ENCODE data around the gene ASMTL. TPM values are rescaled to one million over a fixed set of nuclear protein-coding genes. Genes with fewer than 3 reads are reported as not detected.
A peak's percentile ranks its signal among the peaks of the same experiment; 100 is the strongest.

Gene ASMTL
- total RNA-seq, 4 donors from 2014 or later: 19.4 to 27.7 (median 24.4) TPM

- WGBS: 68% methylated on average over 19 of the region's 19 CpGs
- DNase-seq (ENCODE audit: low spot score in 2 of 2): peak; percentile 34 to 50
- H3K9me3 ChIP-seq: no peaks in the 10 kb centered on the region
- no peak overlapping the region for H3K4me3 ChIP-seq
- H3K27me3 ChIP-seq: peaks cover 38% of the 10 kb centered on the region
- no peak overlapping the region for H3K27ac ChIP-seq
- H3K36me3 ChIP-seq: no peaks in the 10 kb centered on the region
- TF ChIP-seq, protein P1, sequence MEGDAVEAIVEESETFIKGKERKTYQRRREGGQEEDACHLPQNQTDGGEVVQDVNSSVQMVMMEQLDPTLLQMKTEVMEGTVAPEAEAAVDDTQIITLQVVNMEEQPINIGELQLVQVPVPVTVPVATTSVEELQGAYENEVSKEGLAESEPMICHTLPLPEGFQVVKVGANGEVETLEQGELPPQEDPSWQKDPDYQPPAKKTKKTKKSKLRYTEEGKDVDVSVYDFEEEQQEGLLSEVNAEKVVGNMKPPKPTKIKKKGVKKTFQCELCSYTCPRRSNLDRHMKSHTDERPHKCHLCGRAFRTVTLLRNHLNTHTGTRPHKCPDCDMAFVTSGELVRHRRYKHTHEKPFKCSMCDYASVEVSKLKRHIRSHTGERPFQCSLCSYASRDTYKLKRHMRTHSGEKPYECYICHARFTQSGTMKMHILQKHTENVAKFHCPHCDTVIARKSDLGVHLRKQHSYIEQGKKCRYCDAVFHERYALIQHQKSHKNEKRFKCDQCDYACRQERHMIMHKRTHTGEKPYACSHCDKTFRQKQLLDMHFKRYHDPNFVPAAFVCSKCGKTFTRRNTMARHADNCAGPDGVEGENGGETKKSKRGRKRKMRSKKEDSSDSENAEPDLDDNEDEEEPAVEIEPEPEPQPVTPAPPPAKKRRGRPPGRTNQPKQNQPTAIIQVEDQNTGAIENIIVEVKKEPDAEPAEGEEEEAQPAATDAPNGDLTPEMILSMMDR (IDR thresholded peaks at IDR 0.05): no peak
- no peak for TF ChIP-seq EP300 (IDR thresholded peaks at IDR 0.05)
- no peak for TF ChIP-seq POLR2A (IDR thresholded peaks at IDR 0.05)
- no peak for TF ChIP-seq POLR2AphosphoS5 (IDR thresholded peaks at IDR 0.05)
- H3K4me1 ChIP-seq: no peaks in the 10 kb centered on the region
These were observed 10.0 kb upstream of the ASMTL start for GRCh38 chrX:1462596-1463251.

GRCh38 chrX:1462110-1462509 is 9.4 kb upstream of the ASMTL start:
- H3K4me3 ChIP-seq: no peak overlapping the region
- H3K27ac ChIP-seq: no peak overlapping the region
- H3K4me1 ChIP-seq: no peaks in the 10 kb centered on the region

GRCh38 chrX:1455948-1456280 is 3.2 kb upstream of the ASMTL start:
- peak in 1 of 2 donors; percentile 20 for DNase-seq (ENCODE audit: low spot score in 2 of 2)
- Histone ChIP-seq H3K27ac (no peak overlapping the region), H3K9me3 (no peaks in the 10 kb centered on the region), H3K36me3 (no peaks in the 10 kb centered on the region), H3K4me1 (peaks cover 21% of the 10 kb centered on the region), H3K27me3 (no peaks in the 10 kb centered on the region), H3K4me3 (no peak overlapping the region)
- TF ChIP-seq, protein P1 (IDR thresholded peaks at IDR 0.05): no peak
- TF ChIP-seq EP300 (IDR thresholded peaks at IDR 0.05): no peak
- TF ChIP-seq POLR2A (IDR thresholded peaks at IDR 0.05): no peak
- TF ChIP-seq POLR2AphosphoS5 (IDR thresholded peaks at IDR 0.05): no peak
- 83% methylated on average over 3 of the region's 3 CpGs for WGBS

More at GRCh38 chrX:1462110-1462509, 9.4 kb upstream of the ASMTL start:
- TF ChIP-seq, protein P1 (IDR thresholded peaks at IDR 0.05): no peak
- TF ChIP-seq POLR2A (IDR thresholded peaks at IDR 0.05) (no peak), EP300 (IDR thresholded peaks at IDR 0.05) (no peak)
- Histone ChIP-seq H3K36me3 (no peaks in the 10 kb centered on the region), H3K9me3 (no peaks in the 10 kb centered on the region), H3K27me3 (peaks cover 31% of the 10 kb centered on the region)
- no peak for DNase-seq (ENCODE audit: low spot score in 2 of 2)

- Histone ChIP-seq H3K27me3 (no peaks in the 10 kb centered on the region), H3K9me3 (no peaks in the 10 kb centered on the region), H3K36me3 (no peaks in the 10 kb centered on the region), H3K27ac (no peak overlapping the region), H3K4me3 (peak overlapping the region; percentile 81), H3K4me1 (peaks cover 26% of the 10 kb centered on the region)
- peak; percentile 87 to 92 for DNase-seq (ENCODE audit: low spot score in 2 of 2)
- no peak for TF ChIP-seq POLR2AphosphoS5 (IDR thresholded peaks at IDR 0.05)
- TF ChIP-seq, protein P1 (IDR thresholded peaks at IDR 0.05): peak; percentile 82 to 98
- 2% methylated on average over 29 of the region's 45 CpGs for WGBS
These were observed 1.5 kb upstream of the ASMTL start for GRCh38 chrX:1453951-1454785.

DNA sequence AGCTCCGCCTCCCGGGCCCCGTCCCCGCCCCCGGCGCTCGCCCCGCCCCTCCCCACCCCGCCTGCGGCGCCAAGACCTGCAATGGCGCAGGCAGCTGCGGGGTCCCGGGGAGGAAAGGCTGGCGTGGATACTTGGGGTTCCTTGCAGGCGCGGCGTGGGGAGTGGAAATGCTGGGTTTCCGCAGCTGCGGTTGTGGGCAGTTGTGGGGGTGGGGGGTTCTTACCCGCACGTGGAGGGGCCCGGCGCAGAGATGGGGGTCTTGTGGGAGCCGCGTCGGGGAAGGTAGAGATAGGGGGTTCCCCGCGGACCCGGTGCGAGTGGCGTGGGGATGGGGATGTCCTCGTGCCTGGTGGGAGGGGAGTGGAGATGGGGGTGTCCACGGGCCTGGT is 680 bp upstream of the ASMTL start:
- Histone ChIP-seq H3K36me3 (no peaks in the 10 kb centered on the region), H3K9me3 (no peaks in the 10 kb centered on the region), H3K27ac (peak overlapping the region; percentile 90), H3K4me3 (peak overlapping the region; percentile 81), H3K4me1 (peaks cover 26% of the 10 kb centered on the region), H3K27me3 (no peaks in the 10 kb centered on the region)
- WGBS: no CpG with 5 or more reads among the region's 34 CpGs
- peak; percentile 92 to 94 for DNase-seq (ENCODE audit: low spot score in 2 of 2)
- TF ChIP-seq POLR2AphosphoS5 (IDR thresholded peaks at IDR 0.05) (no peak), POLR2A (IDR thresholded peaks at IDR 0.05) (no peak), EP300 (IDR thresholded peaks at IDR 0.05) (no peak)
- TF ChIP-seq, protein P1 (IDR thresholded peaks at IDR 0.05): no peak
